Astrocyte (in vitro differentiated cells and primary cell): ENCODE data around the gene GZMA. TPM values are rescaled to one million over a fixed set of nuclear protein-coding genes. Genes with fewer than 3 reads are reported as not detected.
"Not testable (repeated sequence)": the region's sequence is repeated elsewhere in the genome, so short reads cannot be mapped to it uniquely, and the experiment has no call there.

Experiments used
- DNase-seq: peaks from one replicate; pipeline ENCODE4 v3.0.0-alpha.2; 2010; ENCODE audit warnings: low read depth
- FAIRE-seq: peaks from 2 replicates; lab custom pipeline; 2011; peaks lifted over from hg19 to GRCh38; lab: Jason Lieb, UNC
- H2AFZ ChIP-seq: 2 replicates; pipeline ENCODE4 v1.6.0; 2012; ENCODE audit warnings: low read depth, low read length, inconsistent platforms
- H3K27ac ChIP-seq: 2 replicates; pipeline ENCODE4 v1.5.1; 2011; ENCODE audit warnings: low read depth, low read length, inconsistent platforms
- H3K27me3 ChIP-seq: 2 replicates; pipeline ENCODE4 v1.6.0; 2011; ENCODE audit warnings: low read length, inconsistent platforms; ENCODE audit not compliant: insufficient read depth
- H3K36me3 ChIP-seq: 2 replicates; pipeline ENCODE4 v1.5.1; 2011; ENCODE audit warnings: low read length, inconsistent platforms; ENCODE audit not compliant: insufficient read depth
- H3K4me1 ChIP-seq: 2 replicates; pipeline ENCODE4 v1.5.1; 2011; ENCODE audit warnings: low read length, inconsistent platforms; ENCODE audit not compliant: insufficient read depth
- H3K4me2 ChIP-seq: 2 replicates; pipeline ENCODE4 v1.6.0; 2012; ENCODE audit warnings: low read length, inconsistent platforms
- H3K4me3 ChIP-seq: 2 replicates; pipeline ENCODE4 v1.5.1; 2011; ENCODE audit warnings: low read depth, mild to moderate bottlenecking, low read length, inconsistent platforms; ENCODE audit not compliant: insufficient read depth
- H3K79me2 ChIP-seq: 2 replicates; pipeline ENCODE4 v1.6.0; 2012; ENCODE audit warnings: mild to moderate bottlenecking, low read length, inconsistent platforms; ENCODE audit not compliant: insufficient read depth
- H3K9ac ChIP-seq: 2 replicates; pipeline ENCODE4 v1.6.0; 2012; ENCODE audit warnings: mild to moderate bottlenecking, low read length, inconsistent platforms
- H3K9me3 ChIP-seq: 2 replicates; pipeline ENCODE4 v1.5.1; 2012; ENCODE audit warnings: low read depth, mild to moderate bottlenecking, low read length, inconsistent platforms; ENCODE audit not compliant: insufficient read depth
- H4K20me1 ChIP-seq: 2 replicates; pipeline ENCODE4 v1.6.0; 2012; ENCODE audit warnings: low read length, inconsistent platforms; ENCODE audit not compliant: insufficient read depth
- H3K27ac Mint-ChIP-seq: one replicate; pipeline ENCODE4 v1.8.0; 2021; ENCODE audit warnings: mild to moderate bottlenecking, mixed read lengths; ENCODE audit not compliant: unreplicated experiment
- H3K27me3 Mint-ChIP-seq: one replicate; pipeline ENCODE4 v1.8.0; 2021; ENCODE audit warnings: low read depth, mixed read lengths; ENCODE audit not compliant: unreplicated experiment
- H3K36me3 Mint-ChIP-seq: one replicate; pipeline ENCODE4 v1.8.0; 2021; ENCODE audit warnings: low read depth, mixed read lengths; ENCODE audit not compliant: unreplicated experiment
- H3K4me1 Mint-ChIP-seq: one replicate; pipeline ENCODE4 v1.8.0; 2021; ENCODE audit warnings: low read depth, mixed read lengths; ENCODE audit not compliant: unreplicated experiment
- H3K4me3 Mint-ChIP-seq: one replicate; pipeline ENCODE4 v1.8.0; 2021; ENCODE audit warnings: mild to moderate bottlenecking, moderate library complexity, mixed read lengths; ENCODE audit not compliant: unreplicated experiment
- H3K9me3 Mint-ChIP-seq: one replicate; pipeline ENCODE4 v1.8.0; 2021; ENCODE audit warnings: mild to moderate bottlenecking, mixed read lengths; ENCODE audit not compliant: unreplicated experiment
- CTCF ChIP-seq: IDR thresholded peaks from 2 replicates; pipeline ENCODE4 v1.5.1; 2011; ENCODE audit warnings: low read depth, mild to moderate bottlenecking, inconsistent platforms, low read length, moderate library complexity; ENCODE audit not compliant: insufficient read depth
- EZH2 ChIP-seq: IDR thresholded peaks from 2 replicates; pipeline ENCODE4 v1.6.1; 2012; ENCODE audit warnings: mild to moderate bottlenecking, low read length, inconsistent platforms; ENCODE audit not compliant: insufficient read depth
- total RNA-seq: library from RNA; stranded (reverse); gene quantifications from 2 replicates; pipeline ENCODE4 v1.2.1, GENCODE V29; 2021

Gene GZMA
- total RNA-seq, 1 donor from 2014 or later, result 1.7 TPM

- H3K4me2 ChIP-seq, result no peak overlapping the region
- H3K36me3 ChIP-seq, result no peaks in the 10 kb centered on the region
- no peak overlapping the region for H3K27ac ChIP-seq
- no peak overlapping the region for H3K4me3 ChIP-seq
- H3K9me3 Mint-ChIP-seq, result no peaks in the 10 kb centered on the region
- H2AFZ ChIP-seq, result no peak overlapping the region
- no peak overlapping the region for H3K9ac ChIP-seq
- no peaks in the 10 kb centered on the region for H3K9me3 ChIP-seq
- no peaks in the 10 kb centered on the region for H3K4me1 Mint-ChIP-seq
- no peak overlapping the region for H3K27ac Mint-ChIP-seq
- FAIRE-seq (no peak), DNase-seq (no peak)
- no peaks in the 10 kb centered on the region for H3K79me2 ChIP-seq
- no peak overlapping the region for H3K4me3 Mint-ChIP-seq
- no peaks in the 10 kb centered on the region for H3K36me3 Mint-ChIP-seq
- no peaks in the 10 kb centered on the region for H3K27me3 ChIP-seq
- no peaks in the 10 kb centered on the region for H3K27me3 Mint-ChIP-seq
- H4K20me1 ChIP-seq, result no peaks in the 10 kb centered on the region
- no peaks in the 10 kb centered on the region for H3K4me1 ChIP-seq
- no peak for TF ChIP-seq EZH2
- no peak for TF ChIP-seq CTCF
Observed at GRCh38 chr5:55072666-55073065, 29.8 kb upstream of the GZMA start.

- no peak for FAIRE-seq
Observed at GRCh38 chr5:55073211-55073610, 29.2 kb upstream of the GZMA start.

GRCh38 chr5:55081541-55081940 is 20.9 kb upstream of the GZMA start:
- no peak overlapping the region for H3K9ac ChIP-seq
- H4K20me1 ChIP-seq, result no peaks in the 10 kb centered on the region
- no peak overlapping the region for H3K4me3 ChIP-seq
- no peaks in the 10 kb centered on the region for H3K9me3 ChIP-seq
- H3K27ac ChIP-seq, result no peak overlapping the region
- no peak overlapping the region for H3K27ac Mint-ChIP-seq
- FAIRE-seq (no peak), DNase-seq (no peak)
- H3K4me3 Mint-ChIP-seq, result no peak overlapping the region
- H3K36me3 ChIP-seq, result no peaks in the 10 kb centered on the region
- H3K4me2 ChIP-seq, result no peak overlapping the region
- H3K27me3 Mint-ChIP-seq, result peaks cover 7% of the 10 kb centered on the region
- no peaks in the 10 kb centered on the region for H3K4me1 ChIP-seq
- H3K27me3 ChIP-seq, result no peaks in the 10 kb centered on the region
- peaks cover 26% of the 10 kb centered on the region for H3K9me3 Mint-ChIP-seq
- peaks cover 3% of the 10 kb centered on the region for H3K36me3 Mint-ChIP-seq
- H3K4me1 Mint-ChIP-seq, result no peaks in the 10 kb centered on the region
- TF ChIP-seq CTCF, result no peak
- no peak for TF ChIP-seq EZH2
- no peak overlapping the region for H2AFZ ChIP-seq
- no peaks in the 10 kb centered on the region for H3K79me2 ChIP-seq

More at GRCh38 chr5:55073211-55073610, 29.2 kb upstream of the GZMA start:
- H3K9ac ChIP-seq, result no peak overlapping the region
- no peaks in the 10 kb centered on the region for H4K20me1 ChIP-seq
- Mint-ChIP-seq H3K27me3 (peaks cover 2% of the 10 kb centered on the region), H3K4me1 (no peaks in the 10 kb centered on the region), H3K4me3 (no peak overlapping the region), H3K36me3 (no peaks in the 10 kb centered on the region), H3K27ac (no peak overlapping the region), H3K9me3 (peaks cover 2% of the 10 kb centered on the region)
- no peaks in the 10 kb centered on the region for H3K79me2 ChIP-seq
- H3K9me3 ChIP-seq, result no peaks in the 10 kb centered on the region
- no peaks in the 10 kb centered on the region for H3K27me3 ChIP-seq
- no peak overlapping the region for H3K4me3 ChIP-seq
- no peak overlapping the region for H3K4me2 ChIP-seq
- DNase-seq, result no peak
- no peaks in the 10 kb centered on the region for H3K36me3 ChIP-seq
- H2AFZ ChIP-seq, result no peak overlapping the region
- H3K4me1 ChIP-seq, result no peaks in the 10 kb centered on the region
- no peak overlapping the region for H3K27ac ChIP-seq
- no peak for TF ChIP-seq EZH2

GRCh38 chr5:55089301-55089700 is 13.1 kb upstream of the GZMA start:
- H3K27ac Mint-ChIP-seq, H3K9ac ChIP-seq, H3K79me2 ChIP-seq, H3K27ac ChIP-seq, H3K4me1 ChIP-seq, H4K20me1 ChIP-seq, DNase-seq, H3K4me3 Mint-ChIP-seq, H3K4me1 Mint-ChIP-seq, H3K9me3 ChIP-seq, H3K27me3 Mint-ChIP-seq, H3K36me3 Mint-ChIP-seq, H3K4me3 ChIP-seq, FAIRE-seq, H3K4me2 ChIP-seq, H3K36me3 ChIP-seq, H2AFZ ChIP-seq, H3K27me3 ChIP-seq: not testable (repeated sequence)
- H3K9me3 Mint-ChIP-seq, result peaks cover 14% of the 10 kb centered on the region

- H2AFZ ChIP-seq, H3K4me3 Mint-ChIP-seq, DNase-seq, H3K4me1 ChIP-seq, FAIRE-seq, H3K4me2 ChIP-seq, H4K20me1 ChIP-seq, H3K9me3 ChIP-seq, H3K4me3 ChIP-seq, H3K27me3 ChIP-seq, H3K27me3 Mint-ChIP-seq, H3K36me3 ChIP-seq, H3K4me1 Mint-ChIP-seq, H3K36me3 Mint-ChIP-seq, H3K27ac Mint-ChIP-seq, H3K9ac ChIP-seq, H3K79me2 ChIP-seq, H3K27ac ChIP-seq: not testable (repeated sequence)
- H3K9me3 Mint-ChIP-seq, result peaks cover 11% of the 10 kb centered on the region
Observed at GRCh38 chr5:55091011-55091410, 11.4 kb upstream of the GZMA start.
